IMR-90 (cell line): ENCODE results near the gene RAP1GAP. TPM values are rescaled to one million over a fixed set of nuclear protein-coding genes. Genes with fewer than 3 reads are reported as not detected.

ENCODE experiments used
- ATAC-seq: fragments of 200-7000 bp; cut with Tn5 transposase; 2 replicates; pipeline ENCODE4 v1.9.1; 2020; ENCODE audit warnings: low read depth, mild to moderate bottlenecking, moderate library complexity
- BruUV-seq: library from RNA; stranded (reverse); fragments of 400-500 nt; replicated peaks from 2 replicates; lab custom pipeline; 2021; lab: Mats Ljungman, UMichigan
- CTCF ChIA-PET: fragments of 300-600 bp; formaldehyde crosslinking; extraction: SDS; loops from one replicate; lab custom pipeline; 2021; ENCODE audit warnings: antibody characterized with exemption; lab: Yijun Ruan, JAX
- POLR2A ChIA-PET: fragments of 300-600 bp; sonication (Branson Sonifier 250); formaldehyde crosslinking; loops from one replicate; lab custom pipeline; 2022; ENCODE audit warnings: antibody characterized with exemption; ENCODE audit not compliant: unreplicated experiment; lab: Charles Lee
- DNase-seq: peaks from one replicate; pipeline ENCODE4 v3.0.0; 2013
- H2AFZ ChIP-seq: replicated peaks from 2 replicates; pipeline ENCODE3; 2013; ENCODE audit warnings: low read length, mild to moderate bottlenecking; ENCODE audit not compliant: poor library complexity
- H2AK5ac ChIP-seq: 2 replicates; pipeline ENCODE4 v1.6.1; 2013; ENCODE audit warnings: low read depth, low read length, inconsistent platforms
- H2AK9ac ChIP-seq: replicated peaks from 2 replicates; pipeline ENCODE3; 2013; ENCODE audit warnings: mild to moderate bottlenecking, low read depth, low read length, moderate library complexity; ENCODE audit not compliant: poor library complexity
- H2BK120ac ChIP-seq: 2 replicates; pipeline ENCODE4 v1.6.1; 2013; ENCODE audit warnings: low read depth, low read length, inconsistent platforms
- H2BK15ac ChIP-seq: 3 replicates; pipeline ENCODE4 v1.6.1; 2013; ENCODE audit warnings: low read depth, low read length, inconsistent platforms
- H2BK20ac ChIP-seq: 2 replicates; pipeline ENCODE4 v1.6.1; 2013; ENCODE audit warnings: low read depth, mild to moderate bottlenecking, inconsistent platforms, low read length, moderate library complexity
- H2BK5ac ChIP-seq: 2 replicates; pipeline ENCODE4 v1.6.1; 2013; ENCODE audit warnings: mild to moderate bottlenecking, low read depth, low read length, inconsistent platforms; ENCODE audit not compliant: poor library complexity, severe bottlenecking
- H3K14ac ChIP-seq: replicated peaks from 2 replicates; pipeline ENCODE4 v1.6.1; 2013; ENCODE audit warnings: low read depth, low read length, inconsistent platforms
- H3K18ac ChIP-seq: 2 replicates; pipeline ENCODE4 v1.6.1; 2013; ENCODE audit warnings: low read depth, low read length, control low read depth
- H3K23ac ChIP-seq: 2 replicates; pipeline ENCODE4 v1.6.1; 2013; ENCODE audit warnings: low read depth, low read length, inconsistent platforms
- H3K27ac ChIP-seq: 2 replicates; pipeline ENCODE4 v1.5.1; 2013; ENCODE audit warnings: mild to moderate bottlenecking, control low read depth, low read length; ENCODE audit not compliant: insufficient read depth
- H3K27me3 ChIP-seq: 2 replicates; pipeline ENCODE4 v1.6.1; 2013; ENCODE audit warnings: low read length; ENCODE audit not compliant: control insufficient read depth, insufficient read depth
- H3K36me3 ChIP-seq: 2 replicates; pipeline ENCODE4 v1.6.1; 2013; ENCODE audit warnings: low read length, mixed read lengths; ENCODE audit not compliant: control insufficient read depth, insufficient read depth
- H3K4ac ChIP-seq: 2 replicates; pipeline ENCODE4 v1.6.1; 2013; ENCODE audit warnings: low read depth, low read length, inconsistent platforms
- H3K4me1 ChIP-seq: 2 replicates; pipeline ENCODE4 v1.6.1; 2013; ENCODE audit warnings: low read length, mixed read lengths; ENCODE audit not compliant: control insufficient read depth, insufficient read depth
- H3K4me2 ChIP-seq: 2 replicates; pipeline ENCODE4 v1.6.1; 2013; ENCODE audit warnings: low read depth, mild to moderate bottlenecking, control low read depth, low read length, moderate library complexity
- H3K4me3 ChIP-seq: 2 replicates; pipeline ENCODE4 v1.5.1; 2013; ENCODE audit warnings: low read depth, mild to moderate bottlenecking, control low read depth, low read length, moderate library complexity; ENCODE audit not compliant: insufficient read depth
- H3K56ac ChIP-seq: 2 replicates; pipeline ENCODE4 v1.6.1; 2013; ENCODE audit warnings: low read length, inconsistent platforms; ENCODE audit not compliant: insufficient read depth; ENCODE audit errors: extremely low read depth
- H3K79me1 ChIP-seq, 2 experiments: 2 replicates each; pipeline ENCODE4 v1.6.1; 2013; ENCODE audit warnings: low read length in 2 of 2, inconsistent platforms in 1 of 2, low read depth in 1 of 2
- H3K9ac ChIP-seq: 2 replicates; pipeline ENCODE4 v1.6.1; 2013; ENCODE audit warnings: low read depth, low read length, control low read depth
- H3K9me1 ChIP-seq: 2 replicates; pipeline ENCODE4 v1.6.1; 2013; ENCODE audit warnings: low read length, inconsistent platforms; ENCODE audit not compliant: insufficient read depth
- H3K9me3 ChIP-seq: 2 replicates; pipeline ENCODE4 v1.6.1; 2013; ENCODE audit warnings: low read length; ENCODE audit not compliant: control insufficient read depth, insufficient read depth
- H4K20me1 ChIP-seq: 2 replicates; pipeline ENCODE4 v1.6.1; 2013; ENCODE audit warnings: low read length, inconsistent platforms; ENCODE audit not compliant: insufficient read depth
- H4K5ac ChIP-seq: 2 replicates; pipeline ENCODE4 v1.6.1; 2013; ENCODE audit warnings: mild to moderate bottlenecking, low read depth, low read length, control low read depth
- H4K8ac ChIP-seq, 2 experiments: 2 replicates each; pipeline ENCODE4 v1.6.1; 2013; ENCODE audit warnings: low read depth in 2 of 2, low read length in 2 of 2, control low read depth in 1 of 2, inconsistent platforms in 1 of 2
- H4K91ac ChIP-seq: 2 replicates; pipeline ENCODE4 v1.6.1; 2013; ENCODE audit warnings: low read depth, low read length, inconsistent platforms; ENCODE audit not compliant: insufficient read depth
- BHLHE40 ChIP-seq: fragments of 150-350 bp; IDR thresholded peaks from 2 replicates; pipeline ENCODE4 v1.6.1; 2016; ENCODE audit warnings: mild to moderate bottlenecking, low read depth, low read length
- CHD1 ChIP-seq: IDR thresholded peaks from 2 replicates; pipeline ENCODE4 v1.6.1; 2012; ENCODE audit warnings: low read depth, low read length, improper control_type of control experiment
- CTCF ChIP-seq: conservative IDR thresholded peaks from 2 replicates; pipeline ENCODE4 v1.5.1; 2012; ENCODE audit warnings: mild to moderate bottlenecking, low read depth, low read length, improper control_type of control experiment
- ELK1 ChIP-seq: fragments of 150-350 bp; IDR thresholded peaks from 2 replicates; pipeline ENCODE4 v1.6.1; 2016; ENCODE audit warnings: low read depth, mild to moderate bottlenecking, low read length, moderate library complexity, borderline replicate concordance
- FOS ChIP-seq: fragments of 150-350 bp; IDR thresholded peaks from 2 replicates; pipeline ENCODE4 v1.6.1; 2016; ENCODE audit warnings: low read depth, low read length
- MAFK ChIP-seq: IDR thresholded peaks from 2 replicates; pipeline ENCODE4 v1.6.1; 2012; ENCODE audit warnings: low read depth, low read length, improper control_type of control experiment
- MAZ ChIP-seq: IDR thresholded peaks from 2 replicates; pipeline ENCODE4 v1.6.1; 2012; ENCODE audit warnings: low read depth, mild to moderate bottlenecking, low read length, improper control_type of control experiment, moderate library complexity, borderline replicate concordance
- MXI1 ChIP-seq: IDR thresholded peaks from 2 replicates; pipeline ENCODE4 v1.6.1; 2012; ENCODE audit warnings: low read depth, mild to moderate bottlenecking, low read length, moderate library complexity, borderline replicate concordance
- NFE2L2 ChIP-seq: fragments of 150-350 bp; IDR thresholded peaks from 2 replicates; pipeline ENCODE4 v1.6.1; 2016; ENCODE audit warnings: low read depth, mild to moderate bottlenecking, low read length
- POLR2A ChIP-seq: IDR thresholded peaks from 2 replicates; pipeline ENCODE4 v1.6.1; 2012; ENCODE audit warnings: mild to moderate bottlenecking, low read depth, low read length
- RAD21 ChIP-seq: IDR thresholded peaks from 2 replicates; pipeline ENCODE4 v1.6.1; 2012; ENCODE audit warnings: low read length, improper control_type of control experiment
- RCOR1 ChIP-seq: IDR thresholded peaks from 2 replicates; pipeline ENCODE4 v1.6.1; 2012; ENCODE audit warnings: mild to moderate bottlenecking, low read length, improper control_type of control experiment; ENCODE audit not compliant: insufficient replicate concordance
- SMC3 ChIP-seq: fragments of 150-350 bp; IDR thresholded peaks from 2 replicates; pipeline ENCODE4 v1.6.1; 2016; ENCODE audit warnings: low read depth, mild to moderate bottlenecking, antibody characterized with exemption, low read length, moderate library complexity
- USF2 ChIP-seq: fragments of 150-350 bp; IDR thresholded peaks from 2 replicates; pipeline ENCODE4 v1.6.1; 2017; ENCODE audit warnings: mild to moderate bottlenecking, antibody characterized with exemption, low read length, low read depth
- WGBS, 2 experiments: methylation state at CpG; one replicate each; pipeline versions ENCODE4 v1.1.5 to v1.1.7; 2013; ENCODE audit warnings: missing lambda C conversion rate in 2 of 2; ENCODE audit not compliant: insufficient read length in 1 of 2; ENCODE audit errors: extremely low coverage in 2 of 2; 5-methylcytosine and 5-hydroxymethylcytosine counted together
- dilution Hi-C: fragments of 300-500 bp; cut with HindIII; formaldehyde crosslinking; loops from one replicate; pipeline ENCODE4 v1.14.3; 2018; ENCODE audit warnings: low sequenced_read_pairs; ENCODE audit not compliant: unreplicated experiment
- in situ Hi-C: fragments of 300-500 bp; cut with MboI; formaldehyde crosslinking; loops from 3 replicates; pipeline ENCODE4 v1.14.3; 2019; ENCODE audit warnings: low sequenced_read_pairs, inconsistent platforms, mixed read lengths
- intact Hi-C: fragments of 100-400 bp; cut with micrococcal nuclease; formaldehyde crosslinking; loops from 2 replicates; pipeline ENCODE4 v1.10.0; 2022
- polyA plus RNA-seq, 3 experiments: library from polyadenylated mRNA; depleted of rRNA; stranded (reverse); fragments of >200 nt; gene quantifications; 2 replicates each; pipeline ENCODE4 v1.2.3, GENCODE V29; 2012; ENCODE audit warnings: low replicate concordance in 1 of 3
- total RNA-seq: library from RNA; depleted of rRNA; stranded (reverse); fragments of >200 nt; gene quantifications from 2 replicates; pipeline ENCODE4 v1.2.3, GENCODE V29; 2012

Gene RAP1GAP
- total and polyA plus RNA-seq, 2 of the 4 experiments (the other 2 are of a cell fraction): under 0.01 to 0.10 TPM

- H3K23ac ChIP-seq: no peak overlapping the region
- intact Hi-C loops: no loop called here
- H3K4me3 ChIP-seq: no peak overlapping the region
- in situ Hi-C loops: no loop called here
- peak overlapping the region; percentile 91 for H2AK5ac ChIP-seq
- H2BK5ac ChIP-seq: peak overlapping the region; percentile 6
- H4K91ac ChIP-seq: no peak overlapping the region
- TF ChIP-seq RCOR1 (no peak), RAD21 (no peak), ELK1 (no peak), BHLHE40 (no peak), CTCF (no peak), MAZ (no peak), FOS (no peak), CHD1 (no peak), SMC3 (no peak), MAFK (no peak), MXI1 (no peak), NFE2L2 (no peak), USF2 (no peak), POLR2A (no peak)
- no peak overlapping the region for H3K4me2 ChIP-seq
- H3K9me1 ChIP-seq: peaks cover 14% of the 10 kb centered on the region
- H2AFZ ChIP-seq: no peak overlapping the region
- H2AK9ac ChIP-seq: peak overlapping the region; percentile 44
- H4K5ac ChIP-seq: no peak overlapping the region
- no peaks in the 10 kb centered on the region for H4K20me1 ChIP-seq
- dilution Hi-C loops: no loop called here
- peak overlapping the region; percentile 34; the same call in 1 of the 3 replicates for H2BK15ac ChIP-seq
- no peak for DNase-seq
- peak overlapping the region; percentile 10; the same call in 1 of the 2 replicates for H2BK20ac ChIP-seq
- H3K18ac ChIP-seq: no peak overlapping the region; the same call in 1 of the 2 replicates
- BruUV-seq: no TSS peak
- no peak overlapping the region for H4K8ac ChIP-seq
- H3K36me3 ChIP-seq: no peaks in the 10 kb centered on the region
- ATAC-seq: no peak
- H2BK120ac ChIP-seq: peak overlapping the region; percentile 2; the same call in 1 of the 2 replicates
- no peak overlapping the region for H3K27ac ChIP-seq
- 0 out of 2 replicates have a peak, but pooled peaks cover under 1% of the 10 kb centered on the region for H3K27me3 ChIP-seq
- ChIA-PET CTCF (no interaction called here), POLR2A (no interaction called here)
- no CpG with 5 or more reads among the region's 8 CpGs for WGBS, 2 experiments
- H3K79me1 ChIP-seq: no peaks in the 10 kb centered on the region
- H3K56ac ChIP-seq: no peak overlapping the region
- H3K4ac ChIP-seq: peak overlapping the region; percentile 67; the same call in 1 of the 2 replicates
- H3K4me1 ChIP-seq: peaks cover 16% of the 10 kb centered on the region
- no peaks in the 10 kb centered on the region for H3K9me3 ChIP-seq
- no peak overlapping the region for H3K9ac ChIP-seq
- H3K14ac ChIP-seq: no peak overlapping the region
These were observed 103.9 kb downstream of the RAP1GAP start for GRCh38 chr1:21565285-21565684.
